ENCODE measurements around the gene LDHD. TPM values are rescaled to one million over a fixed set of nuclear protein-coding genes. Genes with fewer than 3 reads are reported as not detected.
A peak's percentile ranks its signal among the peaks of the same experiment; 100 is the strongest.

The LDHD gene
- total and polyA plus RNA-seq, 2 of the 13 experiments (the other 11 are each of a cell fraction or from before 2014, with no cell fraction given), result 9.1 to 9.8 TPM

GRCh38 chr16:75129421-75130149 lies 13.0 kb upstream of the LDHD start (continued):
- TF ChIP-seq TBX2 (CRISPR knock-in tag; IDR thresholded peaks at IDR 0.05; ENCODE audit: borderline replicate concordance) (peak; percentile 55; the same call in 1 of the 2 replicates), KDM1A (CRISPR knock-in tag; IDR thresholded peaks at IDR 0.05) (peak; percentile 75; the same call in 1 of the 2 replicates), ZNF710 (CRISPR knock-in tag; IDR thresholded peaks at IDR 0.05; ENCODE audit: borderline replicate concordance) (0 out of 2 replicates have a peak, but pooled peaks have one; percentile 11), HMG20A (CRISPR knock-in tag; IDR thresholded peaks at IDR 0.05; ENCODE audit: borderline replicate concordance) (peak; percentile 59; the same call in 1 of the 2 replicates), CEBPG (CRISPR knock-in tag; IDR thresholded peaks at IDR 0.05) (peak; percentile 54; the same call in 1 of the 2 replicates), ADNP (CRISPR knock-in tag; IDR thresholded peaks at IDR 0.05) (peak; percentile 80; the same call in 1 of the 2 replicates), ELF4 (CRISPR knock-in tag; IDR thresholded peaks at IDR 0.05; ENCODE audit: borderline replicate concordance) (0 out of 2 replicates have a peak, but pooled peaks have one; percentile 34), NCOR1 (IDR thresholded peaks at IDR 0.05; ENCODE audit: borderline replicate concordance, low read length) (peak; percentile 82; the same call in 1 of the 2 replicates), ZMYM2 (CRISPR knock-in tag; IDR thresholded peaks at IDR 0.05) (0 out of 2 replicates have a peak, but pooled peaks have one; percentile 48), ZHX1 (CRISPR knock-in tag; IDR thresholded peaks at IDR 0.05; ENCODE audit: low read depth) (peak; percentile 19; the same call in 1 of the 2 replicates), NR2F2 (IDR thresholded peaks at IDR 0.05; ENCODE audit: borderline replicate concordance, low read depth) (peak; percentile 92), BCL6 (CRISPR knock-in tag; IDR thresholded peaks at IDR 0.05) (peak; percentile 52; the same call in 1 of the 2 replicates), PHF21A (CRISPR knock-in tag; IDR thresholded peaks at IDR 0.05) (peak; percentile 49; the same call in 1 of the 2 replicates), ZNF276 (CRISPR knock-in tag; IDR thresholded peaks at IDR 0.05; ENCODE audit: low read depth) (peak; percentile 31; the same call in 1 of the 2 replicates), ZNF280D (CRISPR knock-in tag; IDR thresholded peaks at IDR 0.05) (0 out of 2 replicates have a peak, but pooled peaks have one; percentile 42), NR2F6 (IDR thresholded peaks at IDR 0.05) (peak; percentile 98), NR2F6 (CRISPR knock-in tag; IDR thresholded peaks at IDR 0.05) (peak; percentile 96), PHF5A (CRISPR knock-in tag; IDR thresholded peaks at IDR 0.05; ENCODE audit: low read depth, unreplicated experiment) (peak; percentile 24), NR2C2 (CRISPR knock-in tag; IDR thresholded peaks at IDR 0.05; ENCODE audit: borderline replicate concordance) (peak; percentile 18; the same call in 1 of the 2 replicates), ISL2 (CRISPR knock-in tag; IDR thresholded peaks at IDR 0.05) (peak; percentile 63)
